ENCODE data around the gene ATG10.
"Not testable (repeated sequence)": the region's sequence is repeated elsewhere in the genome, so short reads cannot be mapped to it uniquely, and the experiment has no call there.

The ATG10 gene

DNA sequence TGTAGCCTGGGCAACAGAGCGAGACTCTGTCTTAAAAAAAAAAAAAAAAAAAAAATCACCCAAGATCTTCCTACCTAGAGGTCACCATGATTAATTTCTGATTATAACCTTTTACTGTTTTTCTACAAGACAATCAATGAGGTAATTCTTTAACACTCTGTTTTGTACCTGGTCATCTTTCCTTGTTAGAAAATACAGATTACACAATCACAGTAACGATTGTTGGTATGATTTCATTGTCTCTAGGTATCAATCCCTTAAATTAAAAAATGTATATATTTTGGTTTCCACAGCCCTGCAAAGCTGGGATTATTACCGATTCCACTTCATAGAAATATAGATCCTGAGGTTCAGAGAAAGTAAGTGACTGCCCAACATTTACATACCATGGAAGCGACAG lies 8.3 kb upstream of the ATG10 start:
- H3K36me3 Mint-ChIP-seq (ENCODE audit: low read depth) = no peaks in the 10 kb centered on the region

GRCh38 chr5:81965524-81965923 lies 6.3 kb upstream of the ATG10 start:
- Mint-ChIP-seq H3K27me3 (ENCODE audit: low read depth) (peaks cover 8% of the 10 kb centered on the region), H3K4me3 (no peak overlapping the region), H3K36me3 (ENCODE audit: low read depth) (no peaks in the 10 kb centered on the region), H3K27ac (no peak overlapping the region), H3K9me3 (no peaks in the 10 kb centered on the region), H3K4me1 (ENCODE audit: low read depth) (peaks cover 3% of the 10 kb centered on the region)
- DNase-seq (ENCODE audit: low spot score) = no peak

More for the DNA sequence above, 8.3 kb upstream of the ATG10 start:
- no peak overlapping the region for H3K27ac Mint-ChIP-seq
- H3K9me3 Mint-ChIP-seq = no peaks in the 10 kb centered on the region
- H3K4me3 Mint-ChIP-seq = no peak overlapping the region
- no peaks in the 10 kb centered on the region for H3K4me1 Mint-ChIP-seq (ENCODE audit: low read depth)
- DNase-seq (ENCODE audit: low spot score) = no peak
- peaks cover 8% of the 10 kb centered on the region for H3K27me3 Mint-ChIP-seq (ENCODE audit: low read depth)

DNA sequence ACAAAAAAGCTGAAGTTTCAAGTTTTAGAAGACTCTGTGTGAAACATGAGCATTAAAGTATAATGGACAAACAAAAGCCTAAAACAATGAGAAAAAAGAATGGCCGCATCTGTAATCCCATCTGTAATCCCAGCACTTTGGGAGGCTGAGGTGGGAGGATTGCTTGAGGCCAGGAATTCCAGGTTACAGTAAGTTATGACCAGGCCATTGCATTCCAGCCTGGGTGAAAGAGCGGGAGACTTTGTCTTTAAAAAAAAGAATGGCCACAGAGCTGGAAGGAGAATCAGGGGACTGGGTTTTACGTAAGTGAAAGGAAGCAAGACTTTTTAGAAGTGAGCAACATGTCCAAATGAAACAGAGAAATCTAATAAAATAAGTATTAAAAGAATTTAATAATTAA lies 2.6 kb upstream of the ATG10 start:
- H3K27ac Mint-ChIP-seq = no peak overlapping the region
- H3K27me3 Mint-ChIP-seq (ENCODE audit: low read depth) = peaks cover 4% of the 10 kb centered on the region
- peaks cover 1% of the 10 kb centered on the region for H3K36me3 Mint-ChIP-seq (ENCODE audit: low read depth)
- peaks cover 25% of the 10 kb centered on the region for H3K4me1 Mint-ChIP-seq (ENCODE audit: low read depth)
- no peaks in the 10 kb centered on the region for H3K9me3 Mint-ChIP-seq
- H3K4me3 Mint-ChIP-seq = no peak overlapping the region
- DNase-seq (ENCODE audit: low spot score) = no peak

DNA sequence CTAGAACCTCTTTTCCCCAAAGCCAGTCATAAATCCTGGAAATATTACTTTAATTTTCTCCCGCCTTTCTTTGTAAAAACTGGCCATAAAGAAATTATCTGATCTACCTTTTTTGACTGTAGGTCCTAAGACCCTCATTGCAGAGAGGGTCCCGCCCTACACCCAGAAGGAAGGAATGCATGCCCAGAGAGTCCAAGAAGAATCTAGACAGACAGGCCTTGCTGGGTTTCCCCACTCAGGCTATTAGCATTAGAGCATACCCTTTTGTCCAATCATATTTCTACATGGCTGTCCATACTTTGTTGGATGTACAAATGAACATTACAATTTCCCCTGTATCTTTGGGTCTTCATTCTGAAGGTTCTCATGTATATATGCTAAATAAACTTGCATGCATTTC lies 1.9 kb upstream of the ATG10 start:
- H3K4me1 Mint-ChIP-seq (ENCODE audit: low read depth) = peaks cover 29% of the 10 kb centered on the region
- DNase-seq (ENCODE audit: low spot score) = no peak
- H3K36me3 Mint-ChIP-seq (ENCODE audit: low read depth) = peaks cover 1% of the 10 kb centered on the region
- no peak overlapping the region for H3K4me3 Mint-ChIP-seq
- no peak overlapping the region for H3K27ac Mint-ChIP-seq
- no peaks in the 10 kb centered on the region for H3K9me3 Mint-ChIP-seq
- H3K27me3 Mint-ChIP-seq (ENCODE audit: low read depth) = no peaks in the 10 kb centered on the region

- DNase-seq (ENCODE audit: low spot score) = peak; percentile 5
- peaks cover 1% of the 10 kb centered on the region for H3K36me3 Mint-ChIP-seq (ENCODE audit: low read depth)
- H3K9me3 Mint-ChIP-seq = no peaks in the 10 kb centered on the region
- peak overlapping the region; percentile 97 for H3K27ac Mint-ChIP-seq
- H3K4me3 Mint-ChIP-seq = peak overlapping the region; percentile 95
- no peaks in the 10 kb centered on the region for H3K27me3 Mint-ChIP-seq (ENCODE audit: low read depth)
- H3K4me1 Mint-ChIP-seq (ENCODE audit: low read depth) = peaks cover 29% of the 10 kb centered on the region
These were observed 612 bp upstream of the ATG10 start for GRCh38 chr5:81971111-81971711.

DNA sequence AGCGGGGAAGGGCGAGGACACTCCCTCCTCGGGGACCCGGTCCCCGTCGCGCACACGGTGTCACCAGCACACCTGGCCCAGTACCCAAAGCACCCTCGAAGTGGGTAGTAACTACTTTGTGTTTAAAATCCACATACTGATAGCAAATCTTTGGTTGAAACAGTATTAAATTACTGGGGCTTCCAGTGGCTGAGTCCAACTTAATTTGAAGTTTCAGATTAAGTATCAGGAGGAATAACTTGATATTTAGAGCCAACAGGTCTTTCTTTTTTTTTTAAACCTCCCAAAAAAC lies 615 bp downstream of the ATG10 start:
- no peaks in the 10 kb centered on the region for H3K27me3 Mint-ChIP-seq (ENCODE audit: low read depth)
- DNase-seq (ENCODE audit: low spot score) = no peak
- peak overlapping the region; percentile 80 for H3K27ac Mint-ChIP-seq
- peak overlapping the region; percentile 83 for H3K4me3 Mint-ChIP-seq
- H3K36me3 Mint-ChIP-seq (ENCODE audit: low read depth) = peaks cover 10% of the 10 kb centered on the region
- peaks cover 32% of the 10 kb centered on the region for H3K4me1 Mint-ChIP-seq (ENCODE audit: low read depth)
- no peaks in the 10 kb centered on the region for H3K9me3 Mint-ChIP-seq

GRCh38 chr5:81980160-81980559 lies 8.3 kb downstream of the ATG10 start:
- DNase-seq (ENCODE audit: low spot score) = no peak
- H3K9me3 Mint-ChIP-seq = no peaks in the 10 kb centered on the region
- H3K27me3 Mint-ChIP-seq (ENCODE audit: low read depth) = no peaks in the 10 kb centered on the region
- no peak overlapping the region for H3K4me3 Mint-ChIP-seq
- H3K4me1 Mint-ChIP-seq (ENCODE audit: low read depth) = peaks cover 4% of the 10 kb centered on the region
- peaks cover 35% of the 10 kb centered on the region for H3K36me3 Mint-ChIP-seq (ENCODE audit: low read depth)
- H3K27ac Mint-ChIP-seq = no peak overlapping the region

DNA sequence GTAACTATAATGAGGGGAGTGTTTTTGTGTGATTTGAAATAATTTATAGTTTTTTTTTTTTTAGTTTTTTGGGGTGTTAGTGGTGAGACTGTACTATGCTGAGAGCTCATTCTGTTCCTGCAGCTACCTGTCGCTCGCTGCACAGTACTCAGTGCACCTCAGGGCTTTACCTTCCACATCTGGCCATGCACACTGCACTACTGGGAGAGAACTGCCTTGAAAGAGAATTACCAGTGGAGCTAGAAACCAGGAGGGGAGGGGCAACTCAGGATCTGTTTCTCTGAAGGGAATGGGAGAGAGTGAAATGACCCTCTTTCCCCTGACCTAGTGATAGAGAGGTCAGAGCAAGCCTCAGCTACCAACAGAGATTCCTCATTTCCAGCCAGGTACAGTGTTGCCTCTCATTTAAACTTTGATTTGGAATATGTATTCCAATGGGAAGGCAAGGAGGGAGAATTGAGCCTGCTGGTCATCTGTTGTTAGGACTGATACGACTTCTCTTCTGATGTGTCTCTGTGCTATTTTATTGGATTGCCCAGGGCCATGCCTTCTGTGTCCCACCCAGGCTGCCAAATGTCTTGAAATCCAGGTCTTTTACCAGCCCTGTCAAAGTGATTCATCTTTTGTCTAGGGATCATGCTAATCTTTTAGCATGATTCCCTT lies 8.9 kb downstream of the ATG10 start:
- H3K4me1 Mint-ChIP-seq (ENCODE audit: low read depth) = peaks cover 4% of the 10 kb centered on the region
- no peak overlapping the region for H3K27ac Mint-ChIP-seq
- no peak for DNase-seq (ENCODE audit: low spot score)
- no peak overlapping the region for H3K4me3 Mint-ChIP-seq
- peaks cover 35% of the 10 kb centered on the region for H3K36me3 Mint-ChIP-seq (ENCODE audit: low read depth)
- H3K9me3 Mint-ChIP-seq = no peaks in the 10 kb centered on the region
- no peaks in the 10 kb centered on the region for H3K27me3 Mint-ChIP-seq (ENCODE audit: low read depth)

DNA sequence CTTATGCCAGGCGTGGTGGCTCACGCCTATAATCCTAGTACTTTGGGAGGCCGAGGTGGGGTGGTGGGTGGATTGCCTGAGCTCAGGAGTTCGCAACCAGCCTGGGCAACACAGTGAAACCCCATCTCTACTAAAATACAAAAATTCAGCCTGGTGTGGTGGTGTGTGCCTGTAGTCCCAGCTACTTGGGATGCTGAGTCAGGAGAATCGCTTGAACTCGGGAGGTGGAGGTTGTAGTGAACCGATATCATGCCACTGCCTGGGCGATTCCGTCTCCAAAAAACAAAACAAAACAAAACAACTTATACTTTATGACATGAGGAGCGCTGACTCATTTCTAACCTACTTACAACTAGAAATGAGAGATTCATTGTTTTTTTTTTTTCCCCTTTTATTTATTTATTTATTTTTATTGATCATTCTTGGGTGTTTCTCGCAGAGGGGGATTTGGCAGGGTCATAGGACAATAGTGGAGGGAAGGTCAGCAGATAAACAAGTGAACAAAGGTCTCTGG lies 10.4 kb downstream of the ATG10 start:
- H3K27ac Mint-ChIP-seq; H3K9me3 Mint-ChIP-seq; H3K4me3 Mint-ChIP-seq; H3K4me1 Mint-ChIP-seq (ENCODE audit: low read depth); H3K27me3 Mint-ChIP-seq (ENCODE audit: low read depth); DNase-seq (ENCODE audit: low spot score): not testable (repeated sequence)
- peaks cover 31% of the 10 kb centered on the region for H3K36me3 Mint-ChIP-seq (ENCODE audit: low read depth)

DNA sequence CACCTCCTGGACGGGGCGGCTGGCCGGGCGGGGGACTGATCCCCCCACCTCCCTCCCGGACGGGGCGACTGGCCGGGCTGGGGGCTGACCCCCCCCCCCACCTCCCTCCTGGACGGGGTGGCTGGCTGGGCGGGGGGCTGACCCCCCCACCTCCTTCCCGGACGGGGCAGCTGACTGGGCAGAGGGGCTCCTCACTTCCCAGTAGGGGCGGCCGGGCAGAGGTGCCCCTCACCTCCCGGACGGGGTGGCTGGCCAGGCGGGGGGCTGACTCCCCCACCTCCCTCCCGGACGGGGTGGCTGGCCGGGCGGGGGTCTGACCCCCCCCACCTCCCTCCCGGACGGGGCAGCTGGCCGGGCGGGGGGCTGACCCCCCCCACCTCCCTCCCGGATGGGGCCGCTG lies 11.3 kb downstream of the ATG10 start:
- peaks cover 26% of the 10 kb centered on the region for H3K36me3 Mint-ChIP-seq (ENCODE audit: low read depth)
- not testable (repeated sequence) for H3K27ac Mint-ChIP-seq; H3K4me3 Mint-ChIP-seq; H3K4me1 Mint-ChIP-seq (ENCODE audit: low read depth); H3K9me3 Mint-ChIP-seq; H3K27me3 Mint-ChIP-seq (ENCODE audit: low read depth); DNase-seq (ENCODE audit: low spot score)

- not testable (repeated sequence) for H3K4me1 Mint-ChIP-seq (ENCODE audit: low read depth); H3K27me3 Mint-ChIP-seq (ENCODE audit: low read depth); H3K27ac Mint-ChIP-seq; H3K4me3 Mint-ChIP-seq; H3K9me3 Mint-ChIP-seq; DNase-seq (ENCODE audit: low spot score)
- H3K36me3 Mint-ChIP-seq (ENCODE audit: low read depth) = peaks cover 22% of the 10 kb centered on the region
These were observed 11.7 kb downstream of the ATG10 start for GRCh38 chr5:81983563-81983962.

GRCh38 chr5:81986126-81986525 lies 14.3 kb downstream of the ATG10 start:
- H3K27me3 Mint-ChIP-seq (ENCODE audit: low read depth) = no peaks in the 10 kb centered on the region
- no peaks in the 10 kb centered on the region for H3K9me3 Mint-ChIP-seq
- no peaks in the 10 kb centered on the region for H3K4me1 Mint-ChIP-seq (ENCODE audit: low read depth)
- DNase-seq (ENCODE audit: low spot score) = no peak
- no peak overlapping the region for H3K27ac Mint-ChIP-seq
- no peak overlapping the region for H3K4me3 Mint-ChIP-seq
- peaks cover 15% of the 10 kb centered on the region for H3K36me3 Mint-ChIP-seq (ENCODE audit: low read depth)

GRCh38 chr5:81989204-81989603 lies 17.4 kb downstream of the ATG10 start:
- Mint-ChIP-seq H3K9me3 (no peaks in the 10 kb centered on the region), H3K4me3 (no peak overlapping the region), H3K36me3 (ENCODE audit: low read depth) (peaks cover 10% of the 10 kb centered on the region), H3K4me1 (ENCODE audit: low read depth) (no peaks in the 10 kb centered on the region), H3K27me3 (ENCODE audit: low read depth) (no peaks in the 10 kb centered on the region), H3K27ac (no peak overlapping the region)
- DNase-seq (ENCODE audit: low spot score) = no peak

DNA sequence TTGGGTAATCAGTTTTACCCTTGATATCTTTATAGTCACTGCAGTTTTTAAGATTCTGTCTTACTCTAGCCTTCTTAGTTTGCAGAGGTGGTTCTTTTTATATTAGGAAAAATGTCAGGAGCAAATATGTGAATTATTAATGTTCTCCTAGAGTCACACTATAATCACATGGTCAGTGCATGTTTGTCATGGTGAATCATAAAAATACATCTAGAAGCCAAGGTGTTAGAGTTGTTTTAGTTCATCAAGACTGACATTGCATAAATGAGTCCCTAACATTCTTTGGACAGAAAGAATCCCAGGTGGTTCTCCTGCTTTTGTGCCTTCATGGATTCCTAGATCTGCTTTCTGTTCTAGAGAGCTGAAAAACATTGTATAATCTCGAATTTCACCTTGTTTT lies 22.9 kb downstream of the ATG10 start:
- no peak overlapping the region for H3K4me3 Mint-ChIP-seq

DNA sequence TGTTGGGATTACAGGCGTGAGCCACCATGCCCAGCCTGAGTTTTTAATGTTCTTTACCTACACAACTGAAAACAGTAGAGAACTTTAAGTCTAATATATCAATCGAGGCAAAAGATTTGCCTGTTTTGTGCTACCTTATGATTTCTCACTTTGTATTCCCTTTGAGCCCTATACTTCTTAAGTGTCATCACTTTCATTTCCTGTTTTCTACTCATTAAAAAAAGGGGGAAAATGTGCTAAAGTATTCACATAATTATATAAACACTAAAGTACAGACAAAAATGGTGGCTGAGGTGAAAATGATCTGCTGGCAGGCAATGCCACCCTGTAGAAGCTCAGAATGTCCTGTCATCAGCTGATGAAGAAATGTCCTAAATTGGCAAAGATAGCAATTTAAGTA lies 23.6 kb downstream of the ATG10 start:
- no peak overlapping the region for H3K4me3 Mint-ChIP-seq
- H3K36me3 Mint-ChIP-seq (ENCODE audit: low read depth) = peaks cover 43% of the 10 kb centered on the region
- H3K27me3 Mint-ChIP-seq (ENCODE audit: low read depth) = no peaks in the 10 kb centered on the region

More for the DNA sequence above, 22.9 kb downstream of the ATG10 start:
- no peaks in the 10 kb centered on the region for H3K4me1 Mint-ChIP-seq (ENCODE audit: low read depth)
- H3K9me3 Mint-ChIP-seq = peaks cover 29% of the 10 kb centered on the region
- H3K27ac Mint-ChIP-seq = no peak overlapping the region
- peaks cover 39% of the 10 kb centered on the region for H3K36me3 Mint-ChIP-seq (ENCODE audit: low read depth)
- no peaks in the 10 kb centered on the region for H3K27me3 Mint-ChIP-seq (ENCODE audit: low read depth)
- DNase-seq (ENCODE audit: low spot score) = no peak

More for the DNA sequence above, 23.6 kb downstream of the ATG10 start:
- no peak for DNase-seq (ENCODE audit: low spot score)
- H3K4me1 Mint-ChIP-seq (ENCODE audit: low read depth) = no peaks in the 10 kb centered on the region
- peaks cover 35% of the 10 kb centered on the region for H3K9me3 Mint-ChIP-seq
- H3K27ac Mint-ChIP-seq = no peak overlapping the region
